GM23338 (cell line): ENCODE results near the gene ZGPAT.

Experiments used
- CREB1 ChIP-seq: fragments of 250-450 bp; sonication (Bioruptor Pico); IDR thresholded peaks from 2 replicates; pipeline ENCODE4 v1.5.0; 2020; ENCODE audit warnings: low read depth, mild to moderate bottlenecking, moderate library complexity
- EZH2 ChIP-seq: fragments of 200-600 bp; sonication (generic); IDR thresholded peaks from one replicate; pipeline ENCODE4 v1.8.0; 2017; ENCODE audit warnings: antibody characterized with exemption, mild to moderate bottlenecking, low read depth; ENCODE audit not compliant: unreplicated experiment
- EZH2phosphoT487 ChIP-seq: fragments of 200-600 bp; sonication (generic); IDR thresholded peaks from one replicate; pipeline ENCODE4 v1.8.1; 2018; ENCODE audit warnings: antibody characterized with exemption; ENCODE audit not compliant: unreplicated experiment
- JUNB ChIP-seq: IDR thresholded peaks from one replicate; pipeline ENCODE4 v1.6.1; 2016; ENCODE audit warnings: antibody characterized with exemption; ENCODE audit not compliant: unreplicated experiment
- NANOG ChIP-seq: IDR thresholded peaks from 2 replicates; pipeline ENCODE4 v1.6.1; 2016; ENCODE audit warnings: antibody characterized with exemption, borderline replicate concordance
- POLR2AphosphoS5 ChIP-seq: IDR thresholded peaks from 2 replicates; pipeline ENCODE4 v1.6.1; 2016; ENCODE audit warnings: antibody characterized with exemption, low read depth
- STAT1 ChIP-seq: IDR thresholded peaks from one replicate; pipeline ENCODE4 v1.6.1; 2016; ENCODE audit warnings: antibody characterized with exemption; ENCODE audit not compliant: unreplicated experiment
- ZNF331 ChIP-seq: fragments of 250-450 bp; sonication (Bioruptor Pico); IDR thresholded peaks from 2 replicates; pipeline ENCODE4 v1.5.0; 2020; ENCODE audit warnings: low read depth, mild to moderate bottlenecking, moderate library complexity
- TF ChIP-seq, protein P1 (sequence below), 2 experiments: fragments of 200-600 bp in 1 of 2; sonication (generic) in 1 of 2; conservative IDR thresholded peaks; 2 replicates each; pipeline versions ENCODE4 v1.5.1 to v1.6.1; 2016 to 2017; ENCODE audit warnings: antibody characterized with exemption in 2 of 2, low read depth in 2 of 2, mild to moderate bottlenecking in 2 of 2, moderate library complexity in 1 of 2
- TF ChIP-seq, protein P2 (sequence below): IDR thresholded peaks from one replicate; pipeline ENCODE4 v1.6.1; 2018; ENCODE audit warnings: antibody characterized with exemption; ENCODE audit not compliant: unreplicated experiment
- TF ChIP-seq, protein P3 (sequence below): IDR thresholded peaks from 2 replicates; pipeline ENCODE4 v1.6.1; 2016; ENCODE audit warnings: antibody characterized with exemption
- TF ChIP-seq, protein P4 (sequence below): fragments of 250-450 bp; sonication (Bioruptor Pico); IDR thresholded peaks from 2 replicates; pipeline ENCODE4 v1.5.0; 2020; ENCODE audit warnings: mild to moderate bottlenecking, moderate library complexity

DNA sequence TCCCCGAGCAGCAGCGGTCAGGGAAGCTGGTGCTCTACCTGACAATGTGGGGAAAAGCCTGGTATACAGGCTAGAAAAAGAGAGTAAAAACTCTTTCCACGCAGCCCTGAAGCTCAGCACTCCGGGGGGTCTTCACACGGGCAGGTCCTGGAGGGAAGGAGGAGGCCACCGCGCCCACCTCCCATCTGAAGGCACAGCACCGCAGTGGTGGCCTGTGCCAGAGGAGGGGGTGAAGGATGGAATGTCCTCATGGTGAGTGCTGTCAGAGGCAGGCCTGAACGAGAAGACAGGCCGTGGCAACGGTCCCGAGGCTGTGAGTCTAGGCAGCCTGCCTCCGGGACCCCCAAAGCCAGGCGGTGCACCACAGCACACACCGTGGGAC lies 37.6 kb downstream of the ZGPAT start:
- TF ChIP-seq, protein P1, sequence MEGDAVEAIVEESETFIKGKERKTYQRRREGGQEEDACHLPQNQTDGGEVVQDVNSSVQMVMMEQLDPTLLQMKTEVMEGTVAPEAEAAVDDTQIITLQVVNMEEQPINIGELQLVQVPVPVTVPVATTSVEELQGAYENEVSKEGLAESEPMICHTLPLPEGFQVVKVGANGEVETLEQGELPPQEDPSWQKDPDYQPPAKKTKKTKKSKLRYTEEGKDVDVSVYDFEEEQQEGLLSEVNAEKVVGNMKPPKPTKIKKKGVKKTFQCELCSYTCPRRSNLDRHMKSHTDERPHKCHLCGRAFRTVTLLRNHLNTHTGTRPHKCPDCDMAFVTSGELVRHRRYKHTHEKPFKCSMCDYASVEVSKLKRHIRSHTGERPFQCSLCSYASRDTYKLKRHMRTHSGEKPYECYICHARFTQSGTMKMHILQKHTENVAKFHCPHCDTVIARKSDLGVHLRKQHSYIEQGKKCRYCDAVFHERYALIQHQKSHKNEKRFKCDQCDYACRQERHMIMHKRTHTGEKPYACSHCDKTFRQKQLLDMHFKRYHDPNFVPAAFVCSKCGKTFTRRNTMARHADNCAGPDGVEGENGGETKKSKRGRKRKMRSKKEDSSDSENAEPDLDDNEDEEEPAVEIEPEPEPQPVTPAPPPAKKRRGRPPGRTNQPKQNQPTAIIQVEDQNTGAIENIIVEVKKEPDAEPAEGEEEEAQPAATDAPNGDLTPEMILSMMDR (conservative IDR thresholded peaks at IDR 0.05; ENCODE audit: low read depth in 2 of 2): no peak
- TF ChIP-seq POLR2AphosphoS5 (no peak), EZH2phosphoT487 (no peak), EZH2 (no peak), JUNB (no peak), CREB1 (CRISPR knock-in tag) (no peak), ZNF331 (no peak), STAT1 (no peak), NANOG (no peak)
- TF ChIP-seq, protein P2, sequence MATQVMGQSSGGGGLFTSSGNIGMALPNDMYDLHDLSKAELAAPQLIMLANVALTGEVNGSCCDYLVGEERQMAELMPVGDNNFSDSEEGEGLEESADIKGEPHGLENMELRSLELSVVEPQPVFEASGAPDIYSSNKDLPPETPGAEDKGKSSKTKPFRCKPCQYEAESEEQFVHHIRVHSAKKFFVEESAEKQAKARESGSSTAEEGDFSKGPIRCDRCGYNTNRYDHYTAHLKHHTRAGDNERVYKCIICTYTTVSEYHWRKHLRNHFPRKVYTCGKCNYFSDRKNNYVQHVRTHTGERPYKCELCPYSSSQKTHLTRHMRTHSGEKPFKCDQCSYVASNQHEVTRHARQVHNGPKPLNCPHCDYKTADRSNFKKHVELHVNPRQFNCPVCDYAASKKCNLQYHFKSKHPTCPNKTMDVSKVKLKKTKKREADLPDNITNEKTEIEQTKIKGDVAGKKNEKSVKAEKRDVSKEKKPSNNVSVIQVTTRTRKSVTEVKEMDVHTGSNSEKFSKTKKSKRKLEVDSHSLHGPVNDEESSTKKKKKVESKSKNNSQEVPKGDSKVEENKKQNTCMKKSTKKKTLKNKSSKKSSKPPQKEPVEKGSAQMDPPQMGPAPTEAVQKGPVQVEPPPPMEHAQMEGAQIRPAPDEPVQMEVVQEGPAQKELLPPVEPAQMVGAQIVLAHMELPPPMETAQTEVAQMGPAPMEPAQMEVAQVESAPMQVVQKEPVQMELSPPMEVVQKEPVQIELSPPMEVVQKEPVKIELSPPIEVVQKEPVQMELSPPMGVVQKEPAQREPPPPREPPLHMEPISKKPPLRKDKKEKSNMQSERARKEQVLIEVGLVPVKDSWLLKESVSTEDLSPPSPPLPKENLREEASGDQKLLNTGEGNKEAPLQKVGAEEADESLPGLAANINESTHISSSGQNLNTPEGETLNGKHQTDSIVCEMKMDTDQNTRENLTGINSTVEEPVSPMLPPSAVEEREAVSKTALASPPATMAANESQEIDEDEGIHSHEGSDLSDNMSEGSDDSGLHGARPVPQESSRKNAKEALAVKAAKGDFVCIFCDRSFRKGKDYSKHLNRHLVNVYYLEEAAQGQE: no peak
- TF ChIP-seq, protein P3, sequence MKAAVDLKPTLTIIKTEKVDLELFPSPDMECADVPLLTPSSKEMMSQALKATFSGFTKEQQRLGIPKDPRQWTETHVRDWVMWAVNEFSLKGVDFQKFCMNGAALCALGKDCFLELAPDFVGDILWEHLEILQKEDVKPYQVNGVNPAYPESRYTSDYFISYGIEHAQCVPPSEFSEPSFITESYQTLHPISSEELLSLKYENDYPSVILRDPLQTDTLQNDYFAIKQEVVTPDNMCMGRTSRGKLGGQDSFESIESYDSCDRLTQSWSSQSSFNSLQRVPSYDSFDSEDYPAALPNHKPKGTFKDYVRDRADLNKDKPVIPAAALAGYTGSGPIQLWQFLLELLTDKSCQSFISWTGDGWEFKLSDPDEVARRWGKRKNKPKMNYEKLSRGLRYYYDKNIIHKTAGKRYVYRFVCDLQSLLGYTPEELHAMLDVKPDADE: no peak
- TF ChIP-seq, protein P4, sequence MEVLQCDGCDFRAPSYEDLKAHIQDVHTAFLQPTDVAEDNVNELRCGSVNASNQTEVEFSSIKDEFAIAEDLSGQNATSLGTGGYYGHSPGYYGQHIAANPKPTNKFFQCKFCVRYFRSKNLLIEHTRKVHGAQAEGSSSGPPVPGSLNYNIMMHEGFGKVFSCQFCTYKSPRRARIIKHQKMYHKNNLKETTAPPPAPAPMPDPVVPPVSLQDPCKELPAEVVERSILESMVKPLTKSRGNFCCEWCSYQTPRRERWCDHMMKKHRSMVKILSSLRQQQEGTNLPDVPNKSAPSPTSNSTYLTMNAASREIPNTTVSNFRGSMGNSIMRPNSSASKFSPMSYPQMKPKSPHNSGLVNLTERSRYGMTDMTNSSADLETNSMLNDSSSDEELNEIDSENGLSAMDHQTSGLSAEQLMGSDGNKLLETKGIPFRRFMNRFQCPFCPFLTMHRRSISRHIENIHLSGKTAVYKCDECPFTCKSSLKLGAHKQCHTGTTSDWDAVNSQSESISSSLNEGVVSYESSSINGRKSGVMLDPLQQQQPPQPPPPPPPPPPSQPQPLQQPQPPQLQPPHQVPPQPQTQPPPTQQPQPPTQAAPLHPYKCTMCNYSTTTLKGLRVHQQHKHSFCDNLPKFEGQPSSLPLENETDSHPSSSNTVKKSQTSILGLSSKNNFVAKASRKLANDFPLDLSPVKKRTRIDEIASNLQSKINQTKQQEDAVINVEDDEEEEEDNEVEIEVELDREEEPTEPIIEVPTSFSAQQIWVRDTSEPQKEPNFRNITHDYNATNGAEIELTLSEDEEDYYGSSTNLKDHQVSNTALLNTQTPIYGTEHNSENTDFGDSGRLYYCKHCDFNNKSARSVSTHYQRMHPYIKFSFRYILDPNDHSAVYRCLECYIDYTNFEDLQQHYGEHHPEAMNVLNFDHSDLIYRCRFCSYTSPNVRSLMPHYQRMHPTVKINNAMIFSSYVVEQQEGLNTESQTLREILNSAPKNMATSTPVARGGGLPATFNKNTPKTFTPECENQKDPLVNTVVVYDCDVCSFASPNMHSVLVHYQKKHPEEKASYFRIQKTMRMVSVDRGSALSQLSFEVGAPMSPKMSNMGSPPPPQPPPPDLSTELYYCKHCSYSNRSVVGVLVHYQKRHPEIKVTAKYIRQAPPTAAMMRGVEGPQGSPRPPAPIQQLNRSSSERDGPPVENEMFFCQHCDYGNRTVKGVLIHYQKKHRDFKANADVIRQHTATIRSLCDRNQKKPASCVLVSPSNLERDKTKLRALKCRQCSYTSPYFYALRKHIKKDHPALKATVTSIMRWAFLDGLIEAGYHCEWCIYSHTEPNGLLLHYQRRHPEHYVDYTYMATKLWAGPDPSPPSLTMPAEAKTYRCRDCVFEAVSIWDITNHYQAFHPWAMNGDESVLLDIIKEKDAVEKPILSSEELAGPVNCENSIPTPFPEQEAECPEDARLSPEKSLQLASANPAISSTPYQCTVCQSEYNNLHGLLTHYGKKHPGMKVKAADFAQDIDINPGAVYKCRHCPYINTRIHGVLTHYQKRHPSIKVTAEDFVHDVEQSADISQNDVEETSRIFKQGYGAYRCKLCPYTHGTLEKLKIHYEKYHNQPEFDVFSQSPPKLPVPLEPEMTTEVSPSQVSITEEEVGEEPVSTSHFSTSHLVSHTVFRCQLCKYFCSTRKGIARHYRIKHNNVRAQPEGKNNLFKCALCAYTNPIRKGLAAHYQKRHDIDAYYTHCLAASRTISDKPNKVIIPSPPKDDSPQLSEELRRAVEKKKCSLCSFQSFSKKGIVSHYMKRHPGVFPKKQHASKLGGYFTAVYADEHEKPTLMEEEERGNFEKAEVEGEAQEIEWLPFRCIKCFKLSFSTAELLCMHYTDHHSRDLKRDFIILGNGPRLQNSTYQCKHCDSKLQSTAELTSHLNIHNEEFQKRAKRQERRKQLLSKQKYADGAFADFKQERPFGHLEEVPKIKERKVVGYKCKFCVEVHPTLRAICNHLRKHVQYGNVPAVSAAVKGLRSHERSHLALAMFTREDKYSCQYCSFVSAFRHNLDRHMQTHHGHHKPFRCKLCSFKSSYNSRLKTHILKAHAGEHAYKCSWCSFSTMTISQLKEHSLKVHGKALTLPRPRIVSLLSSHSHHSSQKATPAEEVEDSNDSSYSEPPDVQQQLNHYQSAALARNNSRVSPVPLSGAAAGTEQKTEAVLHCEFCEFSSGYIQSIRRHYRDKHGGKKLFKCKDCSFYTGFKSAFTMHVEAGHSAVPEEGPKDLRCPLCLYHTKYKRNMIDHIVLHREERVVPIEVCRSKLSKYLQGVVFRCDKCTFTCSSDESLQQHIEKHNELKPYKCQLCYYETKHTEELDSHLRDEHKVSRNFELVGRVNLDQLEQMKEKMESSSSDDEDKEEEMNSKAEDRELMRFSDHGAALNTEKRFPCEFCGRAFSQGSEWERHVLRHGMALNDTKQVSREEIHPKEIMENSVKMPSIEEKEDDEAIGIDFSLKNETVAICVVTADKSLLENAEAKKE (CRISPR knock-in tag): no peak
